Astrocyte (in vitro differentiated cells and primary cell): ENCODE measurements around the gene KIAA1217. TPM values are rescaled to one million over a fixed set of nuclear protein-coding genes. Genes with fewer than 3 reads are reported as not detected.

Experiments used
- DNase-seq: peaks from one replicate; pipeline ENCODE4 v3.0.0-alpha.2; 2010; ENCODE audit warnings: low read depth
- FAIRE-seq: peaks from 2 replicates; lab custom pipeline; 2011; peaks lifted over from hg19 to GRCh38; lab: Jason Lieb, UNC
- H2AFZ ChIP-seq: 2 replicates; pipeline ENCODE4 v1.6.0; 2012; ENCODE audit warnings: low read depth, low read length, inconsistent platforms
- H3K27ac ChIP-seq: 2 replicates; pipeline ENCODE4 v1.5.1; 2011; ENCODE audit warnings: low read depth, low read length, inconsistent platforms
- H3K27me3 ChIP-seq: 2 replicates; pipeline ENCODE4 v1.6.0; 2011; ENCODE audit warnings: low read length, inconsistent platforms; ENCODE audit not compliant: insufficient read depth
- H3K36me3 ChIP-seq: 2 replicates; pipeline ENCODE4 v1.5.1; 2011; ENCODE audit warnings: low read length, inconsistent platforms; ENCODE audit not compliant: insufficient read depth
- H3K4me1 ChIP-seq: 2 replicates; pipeline ENCODE4 v1.5.1; 2011; ENCODE audit warnings: low read length, inconsistent platforms; ENCODE audit not compliant: insufficient read depth
- H3K4me2 ChIP-seq: 2 replicates; pipeline ENCODE4 v1.6.0; 2012; ENCODE audit warnings: low read length, inconsistent platforms
- H3K4me3 ChIP-seq: 2 replicates; pipeline ENCODE4 v1.5.1; 2011; ENCODE audit warnings: low read depth, mild to moderate bottlenecking, low read length, inconsistent platforms; ENCODE audit not compliant: insufficient read depth
- H3K79me2 ChIP-seq: 2 replicates; pipeline ENCODE4 v1.6.0; 2012; ENCODE audit warnings: mild to moderate bottlenecking, low read length, inconsistent platforms; ENCODE audit not compliant: insufficient read depth
- H3K9ac ChIP-seq: 2 replicates; pipeline ENCODE4 v1.6.0; 2012; ENCODE audit warnings: mild to moderate bottlenecking, low read length, inconsistent platforms
- H3K9me3 ChIP-seq: 2 replicates; pipeline ENCODE4 v1.5.1; 2012; ENCODE audit warnings: low read depth, mild to moderate bottlenecking, low read length, inconsistent platforms; ENCODE audit not compliant: insufficient read depth
- H4K20me1 ChIP-seq: 2 replicates; pipeline ENCODE4 v1.6.0; 2012; ENCODE audit warnings: low read length, inconsistent platforms; ENCODE audit not compliant: insufficient read depth
- H3K27ac Mint-ChIP-seq: one replicate; pipeline ENCODE4 v1.8.0; 2021; ENCODE audit warnings: mild to moderate bottlenecking, mixed read lengths; ENCODE audit not compliant: unreplicated experiment
- H3K27me3 Mint-ChIP-seq: one replicate; pipeline ENCODE4 v1.8.0; 2021; ENCODE audit warnings: low read depth, mixed read lengths; ENCODE audit not compliant: unreplicated experiment
- H3K36me3 Mint-ChIP-seq: one replicate; pipeline ENCODE4 v1.8.0; 2021; ENCODE audit warnings: low read depth, mixed read lengths; ENCODE audit not compliant: unreplicated experiment
- H3K4me1 Mint-ChIP-seq: one replicate; pipeline ENCODE4 v1.8.0; 2021; ENCODE audit warnings: low read depth, mixed read lengths; ENCODE audit not compliant: unreplicated experiment
- H3K4me3 Mint-ChIP-seq: one replicate; pipeline ENCODE4 v1.8.0; 2021; ENCODE audit warnings: mild to moderate bottlenecking, moderate library complexity, mixed read lengths; ENCODE audit not compliant: unreplicated experiment
- H3K9me3 Mint-ChIP-seq: one replicate; pipeline ENCODE4 v1.8.0; 2021; ENCODE audit warnings: mild to moderate bottlenecking, mixed read lengths; ENCODE audit not compliant: unreplicated experiment
- CTCF ChIP-seq: IDR thresholded peaks from 2 replicates; pipeline ENCODE4 v1.5.1; 2011; ENCODE audit warnings: low read depth, mild to moderate bottlenecking, inconsistent platforms, low read length, moderate library complexity; ENCODE audit not compliant: insufficient read depth
- EZH2 ChIP-seq: IDR thresholded peaks from 2 replicates; pipeline ENCODE4 v1.6.1; 2012; ENCODE audit warnings: mild to moderate bottlenecking, low read length, inconsistent platforms; ENCODE audit not compliant: insufficient read depth
- total RNA-seq: library from RNA; stranded (reverse); gene quantifications from 2 replicates; pipeline ENCODE4 v1.2.1, GENCODE V29; 2021

The KIAA1217 gene
- total RNA-seq, 1 donor from 2014 or later = 31.8 TPM

GRCh38 chr10:24228642-24229041 lies 19.7 kb downstream of the KIAA1217 start:
- H3K9ac ChIP-seq = no peak overlapping the region
- Mint-ChIP-seq H3K9me3 (no peaks in the 10 kb centered on the region), H3K4me1 (no peaks in the 10 kb centered on the region), H3K27me3 (no peaks in the 10 kb centered on the region), H3K4me3 (no peak overlapping the region), H3K27ac (no peak overlapping the region), H3K36me3 (no peaks in the 10 kb centered on the region)
- H3K4me1 ChIP-seq = no peaks in the 10 kb centered on the region
- no peak overlapping the region for H2AFZ ChIP-seq
- no peaks in the 10 kb centered on the region for H3K9me3 ChIP-seq
- FAIRE-seq (no peak), DNase-seq (no peak)
- H3K4me2 ChIP-seq = no peak overlapping the region
- H3K27ac ChIP-seq = no peak overlapping the region
- no peak overlapping the region for H3K4me3 ChIP-seq
- H3K36me3 ChIP-seq = no peaks in the 10 kb centered on the region
- H4K20me1 ChIP-seq = no peaks in the 10 kb centered on the region
- no peaks in the 10 kb centered on the region for H3K27me3 ChIP-seq
- no peaks in the 10 kb centered on the region for H3K79me2 ChIP-seq
- no peak for TF ChIP-seq EZH2
- TF ChIP-seq CTCF = no peak

GRCh38 chr10:24229909-24230308 lies 21.0 kb downstream of the KIAA1217 start:
- DNase-seq = no peak
- TF ChIP-seq CTCF (no peak), EZH2 (no peak)
- no peaks in the 10 kb centered on the region for H3K9me3 ChIP-seq

GRCh38 chr10:24231200-24231599 lies 22.3 kb downstream of the KIAA1217 start:
- Histone ChIP-seq H2AFZ (no peak overlapping the region), H3K4me1 (no peaks in the 10 kb centered on the region), H3K36me3 (no peaks in the 10 kb centered on the region), H3K9ac (no peak overlapping the region), H3K27me3 (no peaks in the 10 kb centered on the region), H3K27ac (no peak overlapping the region), H4K20me1 (peaks cover 5% of the 10 kb centered on the region), H3K9me3 (no peaks in the 10 kb centered on the region), H3K4me2 (no peak overlapping the region), H3K4me3 (no peak overlapping the region), H3K79me2 (no peaks in the 10 kb centered on the region)
- no peaks in the 10 kb centered on the region for H3K9me3 Mint-ChIP-seq
- no peak overlapping the region for H3K4me3 Mint-ChIP-seq
- TF ChIP-seq EZH2 (no peak), CTCF (no peak)
- FAIRE-seq = no peak
- H3K27me3 Mint-ChIP-seq = no peaks in the 10 kb centered on the region
- H3K36me3 Mint-ChIP-seq = no peaks in the 10 kb centered on the region
- no peak overlapping the region for H3K27ac Mint-ChIP-seq
- H3K4me1 Mint-ChIP-seq = no peaks in the 10 kb centered on the region
- no peak for DNase-seq

More at GRCh38 chr10:24229909-24230308, 21.0 kb downstream of the KIAA1217 start:
- no peaks in the 10 kb centered on the region for H4K20me1 ChIP-seq
- no peaks in the 10 kb centered on the region for H3K27me3 ChIP-seq
- no peak overlapping the region for H3K27ac ChIP-seq
- no peaks in the 10 kb centered on the region for H3K4me1 ChIP-seq
- no peak for FAIRE-seq
- H3K9ac ChIP-seq = no peak overlapping the region
- no peak overlapping the region for H2AFZ ChIP-seq
- no peak overlapping the region for H3K4me2 ChIP-seq
- Mint-ChIP-seq H3K9me3 (no peaks in the 10 kb centered on the region), H3K36me3 (no peaks in the 10 kb centered on the region), H3K4me1 (no peaks in the 10 kb centered on the region), H3K27ac (no peak overlapping the region), H3K27me3 (no peaks in the 10 kb centered on the region), H3K4me3 (no peak overlapping the region)
- H3K36me3 ChIP-seq = no peaks in the 10 kb centered on the region
- H3K79me2 ChIP-seq = no peaks in the 10 kb centered on the region
- no peak overlapping the region for H3K4me3 ChIP-seq
